H1 (cell line): Measurements from ENCODE around the gene GOLIM4. TPM values are rescaled to one million over a fixed set of nuclear protein-coding genes. Genes with fewer than 3 reads are reported as not detected.

ENCODE experiments used
- CTCF ChIA-PET: fragments of 300-600 bp; sonication (Branson Sonifier 250); formaldehyde crosslinking; loops from one replicate; lab custom pipeline; 2021; ENCODE audit not compliant: partially characterized antibody; lab: Charles Lee
- POLR2A ChIA-PET: fragments of 300-600 bp; sonication (Branson Sonifier 250); formaldehyde crosslinking; loops from one replicate; lab custom pipeline; 2021; ENCODE audit warnings: inconsistent platforms; ENCODE audit not compliant: partially characterized antibody; lab: Charles Lee
- DNase-seq, 2 experiments: peaks; one replicate each; pipeline versions ENCODE4 v3.0.0 to v3.0.0-alpha.2; 2010 to 2022; ENCODE audit warnings: low spot score in 2 of 2, low read depth in 1 of 2, mixed read lengths in 1 of 2
- FAIRE-seq: peaks from 2 replicates; lab custom pipeline; 2011; peaks lifted over from hg19 to GRCh38; lab: Jason Lieb, UNC
- H2AFZ ChIP-seq: 2 replicates; pipeline ENCODE4 v1.8.1; 2012; ENCODE audit warnings: low read length, inconsistent platforms
- H2AK5ac ChIP-seq: 2 replicates; pipeline ENCODE4 v1.6.1; 2013; ENCODE audit warnings: low read depth, low read length
- H2BK120ac ChIP-seq: replicated peaks from 2 replicates; pipeline ENCODE3; 2013; ENCODE audit warnings: low read depth, low read length, inconsistent platforms
- H2BK12ac ChIP-seq: 2 replicates; pipeline ENCODE4 v1.6.1; 2013; ENCODE audit warnings: low read depth, low read length
- H2BK15ac ChIP-seq: 2 replicates; pipeline ENCODE4 v1.6.1; 2013; ENCODE audit warnings: low read length
- H2BK20ac ChIP-seq: 2 replicates; pipeline ENCODE4 v1.6.1; 2013; ENCODE audit warnings: low read length
- H2BK5ac ChIP-seq: 2 replicates; pipeline ENCODE4 v1.6.1; 2013; ENCODE audit warnings: low read depth, low read length
- H3K14ac ChIP-seq: 2 replicates; pipeline ENCODE4 v1.6.1; 2013; ENCODE audit warnings: inconsistent platforms; ENCODE audit not compliant: insufficient read length
- H3K18ac ChIP-seq: 2 replicates; pipeline ENCODE4 v1.6.1; 2013; ENCODE audit warnings: low read length; ENCODE audit errors: extremely low read depth
- H3K23ac ChIP-seq: 2 replicates; pipeline ENCODE4 v1.6.1; 2013; ENCODE audit warnings: inconsistent platforms; ENCODE audit not compliant: insufficient read length
- H3K23me2 ChIP-seq: 2 replicates; pipeline ENCODE4 v1.6.1; 2013; ENCODE audit warnings: low read depth, low read length
- H3K27ac ChIP-seq: 2 replicates; pipeline ENCODE4 v1.6.1; 2011; ENCODE audit warnings: low read depth, low read length, inconsistent platforms
- H3K27me3 ChIP-seq, 4 experiments: replicated peaks in 1 of 4; 1 replicate in 1 of 4; 2 replicates in 3 of 4; pipeline versions ENCODE4 v1.6.1 to v1.8.1; 2011 to 2013; ENCODE audit warnings: low read length in 3 of 4, mild to moderate bottlenecking in 3 of 4, inconsistent platforms in 2 of 4, mixed read lengths in 2 of 4, moderate library complexity in 1 of 4; ENCODE audit not compliant: control insufficient read depth in 3 of 4, insufficient read depth in 3 of 4; ENCODE audit errors: extremely low read depth in 1 of 4
- H3K36me3 ChIP-seq, 4 experiments: 2 replicates each; pipeline versions ENCODE4 v1.6.1 to v1.8.1; 2011 to 2013; ENCODE audit warnings: mild to moderate bottlenecking in 4 of 4, low read length in 3 of 4, moderate library complexity in 2 of 4, control low read depth in 1 of 4, inconsistent platforms in 1 of 4; ENCODE audit not compliant: insufficient read depth in 4 of 4, control insufficient read depth in 2 of 4
- H3K4ac ChIP-seq: replicated peaks from 2 replicates; pipeline ENCODE3; 2013; ENCODE audit warnings: low read length, low read depth, mixed read lengths, inconsistent platforms; ENCODE audit not compliant: insufficient read length
- H3K4me1 ChIP-seq, 4 experiments: replicated peaks in 1 of 4; 1 replicate in 1 of 4; 2 replicates in 3 of 4; pipeline versions ENCODE4 v1.6.1 to v1.8.1; 2011 to 2013; ENCODE audit warnings: low read length in 3 of 4, inconsistent platforms in 2 of 4, mixed read lengths in 1 of 4; ENCODE audit not compliant: insufficient read depth in 4 of 4, control insufficient read depth in 3 of 4
- H3K4me2 ChIP-seq, 2 experiments: 2 replicates each; pipeline versions ENCODE4 v1.6.1 to v1.8.1; 2011 to 2013; ENCODE audit warnings: low read depth in 2 of 2, low read length in 2 of 2, control low read depth in 1 of 2, inconsistent platforms in 1 of 2, mild to moderate bottlenecking in 1 of 2; ENCODE audit not compliant: insufficient read depth in 1 of 2
- H3K4me3 ChIP-seq, 4 experiments: fragments of 200-600, 300-600 bp in 1 of 4; sonication (generic), shearing (Covaris generic), sonication (Bioruptor Twin) in 1 of 4; 2 replicates each; pipeline versions ENCODE4 v1.5.1 to v1.8.1; 2011 to 2016; ENCODE audit warnings: low read length in 4 of 4, low read depth in 3 of 4, control low read depth in 2 of 4, inconsistent platforms in 2 of 4, mild to moderate bottlenecking in 2 of 4, mixed read lengths in 1 of 4, moderate library complexity in 1 of 4; ENCODE audit not compliant: insufficient read depth in 2 of 4; ENCODE audit errors: extremely low read depth in 1 of 4
- H3K56ac ChIP-seq: replicated peaks from 2 replicates; pipeline ENCODE3; 2013; ENCODE audit warnings: low read depth, mild to moderate bottlenecking, mixed read lengths, low read length, inconsistent platforms; ENCODE audit not compliant: insufficient read length
- H3K79me1 ChIP-seq: 2 replicates; pipeline ENCODE4 v1.6.1; 2013; ENCODE audit warnings: low read depth, low read length, control low read depth
- H3K79me2 ChIP-seq, 2 experiments: 2 replicates each; pipeline versions ENCODE4 v1.6.1 to v1.8.1; 2012 to 2013; ENCODE audit warnings: low read length in 2 of 2, mild to moderate bottlenecking in 2 of 2, inconsistent platforms in 1 of 2; ENCODE audit not compliant: insufficient read depth in 2 of 2, control insufficient read depth in 1 of 2
- H3K9ac ChIP-seq, 4 experiments: replicated peaks in 1 of 4; 1 replicate in 1 of 4; 2 replicates in 3 of 4; pipeline versions ENCODE4 v1.6.1 to v1.8.1; 2011 to 2013; ENCODE audit warnings: low read depth in 3 of 4, low read length in 3 of 4, control low read depth in 2 of 4, mild to moderate bottlenecking in 2 of 4, moderate library complexity in 2 of 4, inconsistent platforms in 1 of 4; ENCODE audit errors: extremely low read depth in 1 of 4
- H3K9me3 ChIP-seq, 2 experiments: 2 replicates each; pipeline versions ENCODE4 v1.6.1 to v1.8.1; 2012 to 2013; ENCODE audit warnings: mild to moderate bottlenecking in 2 of 2, moderate library complexity in 2 of 2, control low read depth in 1 of 2, inconsistent platforms in 1 of 2, low read depth in 1 of 2, low read length in 1 of 2, mixed read lengths in 1 of 2; ENCODE audit not compliant: insufficient read depth in 2 of 2
- H4K20me1 ChIP-seq, 2 experiments: replicated peaks in 1 of 2; 2 replicates each; pipeline versions ENCODE3 to v1.8.1; 2011 to 2013; ENCODE audit warnings: inconsistent platforms in 2 of 2, low read length in 2 of 2, mild to moderate bottlenecking in 1 of 2; ENCODE audit not compliant: insufficient read depth in 2 of 2, control insufficient read depth in 1 of 2
- H4K5ac ChIP-seq: 2 replicates; pipeline ENCODE4 v1.6.1; 2013; ENCODE audit warnings: low read length, low read depth, mixed read lengths, inconsistent platforms; ENCODE audit not compliant: insufficient read length
- H4K8ac ChIP-seq: 2 replicates; pipeline ENCODE4 v1.8.0; 2013; ENCODE audit warnings: mild to moderate bottlenecking, moderate library complexity, low read length, inconsistent platforms; ENCODE audit not compliant: insufficient read depth; ENCODE audit errors: extremely low read depth
- H4K91ac ChIP-seq: replicated peaks from 2 replicates; pipeline ENCODE3; 2013; ENCODE audit warnings: low read length, mixed read lengths, inconsistent platforms; ENCODE audit not compliant: insufficient read length
- ATF2 ChIP-seq: IDR thresholded peaks from 2 replicates; pipeline ENCODE4 v1.6.1; 2012; ENCODE audit warnings: low read length, inconsistent platforms
- BCL11A ChIP-seq, 2 experiments: IDR thresholded peaks; one replicate each; pipeline ENCODE4 v1.6.1; 2011; ENCODE audit warnings: low read depth in 2 of 2, low read length in 2 of 2, mild to moderate bottlenecking in 2 of 2
- WGBS, 2 experiments: shearing (Covaris generic) in 1 of 2; methylation state at CpG; one replicate each; pipeline versions ENCODE4 v1.1.6 to v1.1.7; 2013 to 2015; ENCODE audit warnings: low lambda C conversion rate in 2 of 2, mixed read lengths in 2 of 2, inconsistent platforms in 1 of 2, low coverage in 1 of 2, missing lambda C conversion rate in 1 of 2; ENCODE audit not compliant: insufficient replicate concordance in 2 of 2, insufficient coverage in 1 of 2, insufficient read length in 1 of 2; ENCODE audit errors: extremely low coverage in 1 of 2, missing lambda C conversion rate in 1 of 2; 5-methylcytosine and 5-hydroxymethylcytosine counted together
- polyA plus RNA-seq, 7 experiments: library from polyadenylated mRNA; depleted of rRNA in 3 of 7; stranded (reverse) in 5 of 7; unstranded in 2 of 7; fragments of >200 nt in 5 of 7; fragments of 200-250 nt in 2 of 7; gene quantifications; 1 replicate in 5 of 7; 2 replicates in 1 of 7; 4 replicates in 1 of 7; pipeline versions ENCODE4 v1.2.1 to v1.2.3, GENCODE V29; 2011 to 2013; ENCODE audit warnings: missing spikeins in 2 of 7, mixed read lengths in 2 of 7
- total RNA-seq: library from RNA; stranded (reverse); fragmentation: NEBNext Ultra II Directional; extraction: Animal tissue kit (Norgen Biotek cat#: 25700); gene quantifications from 2 replicates; pipeline ENCODE4 v1.2.1, GENCODE V29; 2021

GOLIM4 gene
- total and polyA plus RNA-seq, 2 of the 8 experiments (the other 6 are each of a cell fraction or from before 2014, with no cell fraction given): 5.6 to 29.7 TPM

GRCh38 chr3:168021737-168022450 is 73.8 kb downstream of the GOLIM4 start:
- FAIRE-seq: no peak

More at GRCh38 chr3:168021737-168022450, 73.8 kb downstream of the GOLIM4 start:
- Histone ChIP-seq H3K4me3 (no peak overlapping the region), H3K27me3 (no peaks in the 10 kb centered on the region), H4K91ac (no peak overlapping the region), H2BK20ac (no peak overlapping the region), H2BK12ac (no peak overlapping the region), H3K4me2 (no peak overlapping the region), H3K23ac (no peak overlapping the region), H3K79me1 (no peaks in the 10 kb centered on the region), H2AK5ac (no peak overlapping the region), H3K4ac (no peak overlapping the region), H3K9ac (no peak overlapping the region), H3K79me2 (no peaks in the 10 kb centered on the region), H4K5ac (no peak overlapping the region), H3K36me3 (peaks cover 5 to 22% (median 14%) of the 10 kb centered on the region in 4 experiments; a peak in 7 of 8 replicates), H2AFZ (no peak overlapping the region), H3K23me2 (no peaks in the 10 kb centered on the region), H4K8ac (no peak overlapping the region), H2BK5ac (no peak overlapping the region), H3K18ac (no peak overlapping the region), H3K27ac (no peak overlapping the region), H2BK15ac (no peak overlapping the region), H4K20me1 (no peaks in the 10 kb centered on the region), H2BK120ac (no peak overlapping the region), H3K14ac (no peak overlapping the region), H3K4me1 (no peaks in the 10 kb centered on the region), H3K9me3 (no peaks in the 10 kb centered on the region), H3K56ac (no peak overlapping the region)
- CTCF ChIA-PET: interaction anchor here (0.6 to 1.2 kb wide), 3 partner anchors 93 to 140 kb away, joined by 3 to 6 read pairs (median 3); no protein-coding TSS in a partner anchor
- WGBS, 2 experiments: 92% methylated on average over 7 of the region's 7 CpGs; no CpG with 5 or more reads in 1 of the 2 experiments
- POLR2A ChIA-PET: no interaction called here
- TF ChIP-seq BCL11A (IDR thresholded peaks at IDR 0.05; ENCODE audit: low read depth in 2 of 2, low read length in 2 of 2): no peak
- TF ChIP-seq ATF2: no peak
- DNase-seq: no peak
